Gastrocnemius medialis (tissue), 4 donors: ENCODE measurements around the gene ZNF718. TPM values are rescaled to one million over a fixed set of nuclear protein-coding genes. Genes with fewer than 3 reads are reported as not detected.
"Not testable (repeated sequence)": the region's sequence is repeated elsewhere in the genome, so short reads cannot be mapped to it uniquely, and the experiment has no call there.

Experiments used
- ATAC-seq, 2 donors: fragments of 150-250 bp; one replicate each; pipeline ENCODE4 v1.9.1; 2016
- DNase-seq, 2 donors: peaks; one replicate each; pipeline ENCODE4 v3.0.0-alpha.2; 2019
- H3K27ac ChIP-seq, 4 donors: fragments of 200-600 bp; sonication (generic); 1 replicate in 1 of 4; 2 replicates in 3 of 4; pipeline ENCODE4 v1.5.1; 2016 to 2018; ENCODE audit warnings: mild to moderate bottlenecking in 2 of 4, moderate library complexity in 1 of 4
- H3K27me3 ChIP-seq, 3 donors: fragments of 200-600 bp; sonication (generic) in 2 of 3; 1 replicate in 1 of 3; 2 replicates in 2 of 3; pipeline versions ENCODE4 v1.5.1 to v1.6.0; 2016 to 2019; ENCODE audit warnings: mild to moderate bottlenecking in 1 of 3, moderate library complexity in 1 of 3
- H3K36me3 ChIP-seq, 2 donors: fragments of 200-600 bp; sonication (generic) in 1 of 2; one replicate each; pipeline ENCODE4 v1.5.1; 2017 to 2018
- H3K4me1 ChIP-seq, 2 donors: fragments of 200-600 bp; sonication (generic) in 1 of 2; one replicate each; pipeline ENCODE4 v1.5.1; 2016 to 2017; ENCODE audit warnings: mild to moderate bottlenecking in 2 of 2
- H3K4me3 ChIP-seq, 4 donors: fragments of 200-600 bp; sonication (generic) in 3 of 4; 1 replicate in 1 of 4; 2 replicates in 3 of 4; pipeline ENCODE4 v1.5.1; 2016 to 2019; ENCODE audit warnings: mild to moderate bottlenecking in 2 of 4
- H3K9me3 ChIP-seq, 3 donors: fragments of 200-600 bp; sonication (generic) in 2 of 3; 1 replicate in 1 of 3; 2 replicates in 2 of 3; pipeline ENCODE4 v1.5.1; 2016 to 2019
- POLR2A ChIP-seq, 2 donors: fragments of 450-650 bp; IDR thresholded peaks; one replicate each; pipeline ENCODE4 v1.6.1; 2017; ENCODE audit warnings: antibody characterized with exemption in 2 of 2, mild to moderate bottlenecking in 2 of 2, moderate library complexity in 2 of 2
- in situ Hi-C, 4 donors: fragments of 200-750 bp; cut with MboI; loops; one replicate each; pipeline versions ENCODE4 v1.15.0 to v1.8.0; 2017; ENCODE audit warnings: low sequenced_read_pairs in 4 of 4
- intact Hi-C: fragments of 100-400 bp; cut with DNase I; formaldehyde crosslinking; loops from one replicate; pipeline ENCODE4 v1.15.1; 2023; ENCODE audit warnings: low total_unique reads
- total RNA-seq, 4 donors: library from RNA; depleted of rRNA; stranded (reverse); fragments of >200 nt; gene quantifications; one replicate each; pipeline versions ENCODE4 v1.1.0 to v1.2.3, GENCODE V29; 2016
- TF ChIP-seq, protein P1 (sequence below), 5 experiments: fragments of 450-650 bp in 3 of 5; fragments of 200-600 bp in 2 of 5; sonication (generic) in 2 of 5; IDR thresholded peaks in 4 of 5; conservative IDR thresholded peaks in 1 of 5; 1 replicate in 4 of 5; 2 replicates in 1 of 5; pipeline ENCODE4 v1.5.1; 2016 to 2019; ENCODE audit warnings: antibody characterized with exemption in 5 of 5, mild to moderate bottlenecking in 3 of 5, moderate library complexity in 3 of 5

Gene ZNF718
- total RNA-seq, 4 donors from 2014 or later, result 1.1 to 1.3 (median 1.3) TPM

DNA sequence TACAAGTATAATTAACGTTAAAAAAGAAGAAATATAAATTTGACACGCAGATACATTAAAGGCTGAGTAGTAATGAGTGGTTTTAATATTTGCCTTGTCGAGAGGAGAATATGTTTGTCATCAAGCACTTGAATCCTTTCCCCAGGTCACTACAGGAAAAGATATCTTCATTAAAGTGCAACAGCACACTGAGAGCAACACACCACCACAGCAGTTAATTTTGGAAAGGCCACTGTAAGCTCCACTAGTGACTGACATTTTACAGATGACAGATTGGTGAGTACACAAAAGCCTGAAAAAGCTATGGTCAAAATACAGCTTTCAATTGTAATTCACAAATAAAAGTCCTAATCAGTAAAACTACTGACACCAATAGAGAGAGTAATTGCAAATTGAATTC is 76.6 kb downstream of the ZNF718 start:
- intact Hi-C loops, result no loop called here

DNA sequence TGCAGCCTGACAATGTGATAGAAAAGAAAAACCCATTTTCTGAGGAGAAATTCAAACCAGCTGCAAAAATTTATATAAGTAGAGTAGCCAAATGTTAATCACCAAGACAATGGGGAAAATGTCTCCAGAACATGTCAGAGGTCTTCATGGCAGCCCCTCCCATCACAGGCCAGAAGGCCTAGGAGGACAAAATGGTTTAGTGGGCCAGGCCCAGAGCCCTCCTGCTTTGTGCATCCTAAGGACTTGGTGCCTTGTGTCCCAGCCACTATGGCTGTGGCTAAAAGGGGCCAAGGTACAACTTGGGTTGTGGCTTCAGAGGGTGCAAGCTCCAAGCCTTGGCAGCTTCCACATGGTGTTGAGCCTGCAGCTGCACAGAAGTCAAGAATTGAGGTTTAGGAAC is 78.5 kb downstream of the ZNF718 start:
- intact Hi-C loops, H3K4me1 ChIP-seq, DNase-seq, H3K36me3 ChIP-seq, H3K27ac ChIP-seq, in situ Hi-C loops, H3K4me3 ChIP-seq, H3K27me3 ChIP-seq, ATAC-seq, H3K9me3 ChIP-seq: not testable (repeated sequence)

More for the DNA sequence above, 76.6 kb downstream of the ZNF718 start:
- H3K4me3 ChIP-seq, result no peak overlapping the region
- no peak overlapping the region for H3K27ac ChIP-seq
- DNase-seq (no peak), ATAC-seq (no peak)
- H3K4me1 ChIP-seq, result no peaks in the 10 kb centered on the region
- in situ Hi-C loops, result no loop called here
- TF ChIP-seq, protein P1, sequence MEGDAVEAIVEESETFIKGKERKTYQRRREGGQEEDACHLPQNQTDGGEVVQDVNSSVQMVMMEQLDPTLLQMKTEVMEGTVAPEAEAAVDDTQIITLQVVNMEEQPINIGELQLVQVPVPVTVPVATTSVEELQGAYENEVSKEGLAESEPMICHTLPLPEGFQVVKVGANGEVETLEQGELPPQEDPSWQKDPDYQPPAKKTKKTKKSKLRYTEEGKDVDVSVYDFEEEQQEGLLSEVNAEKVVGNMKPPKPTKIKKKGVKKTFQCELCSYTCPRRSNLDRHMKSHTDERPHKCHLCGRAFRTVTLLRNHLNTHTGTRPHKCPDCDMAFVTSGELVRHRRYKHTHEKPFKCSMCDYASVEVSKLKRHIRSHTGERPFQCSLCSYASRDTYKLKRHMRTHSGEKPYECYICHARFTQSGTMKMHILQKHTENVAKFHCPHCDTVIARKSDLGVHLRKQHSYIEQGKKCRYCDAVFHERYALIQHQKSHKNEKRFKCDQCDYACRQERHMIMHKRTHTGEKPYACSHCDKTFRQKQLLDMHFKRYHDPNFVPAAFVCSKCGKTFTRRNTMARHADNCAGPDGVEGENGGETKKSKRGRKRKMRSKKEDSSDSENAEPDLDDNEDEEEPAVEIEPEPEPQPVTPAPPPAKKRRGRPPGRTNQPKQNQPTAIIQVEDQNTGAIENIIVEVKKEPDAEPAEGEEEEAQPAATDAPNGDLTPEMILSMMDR (IDR thresholded peaks at IDR 0.05 in 4 of 5, conservative IDR thresholded peaks at IDR 0.05 in 1 of 5), result no peak
- no peaks in the 10 kb centered on the region for H3K27me3 ChIP-seq
- peaks cover 0 to 7% of the 10 kb centered on the region in 2 donors for H3K36me3 ChIP-seq
- peaks cover 0 to 5% (median 0%) of the 10 kb centered on the region in 3 donors for H3K9me3 ChIP-seq

DNA sequence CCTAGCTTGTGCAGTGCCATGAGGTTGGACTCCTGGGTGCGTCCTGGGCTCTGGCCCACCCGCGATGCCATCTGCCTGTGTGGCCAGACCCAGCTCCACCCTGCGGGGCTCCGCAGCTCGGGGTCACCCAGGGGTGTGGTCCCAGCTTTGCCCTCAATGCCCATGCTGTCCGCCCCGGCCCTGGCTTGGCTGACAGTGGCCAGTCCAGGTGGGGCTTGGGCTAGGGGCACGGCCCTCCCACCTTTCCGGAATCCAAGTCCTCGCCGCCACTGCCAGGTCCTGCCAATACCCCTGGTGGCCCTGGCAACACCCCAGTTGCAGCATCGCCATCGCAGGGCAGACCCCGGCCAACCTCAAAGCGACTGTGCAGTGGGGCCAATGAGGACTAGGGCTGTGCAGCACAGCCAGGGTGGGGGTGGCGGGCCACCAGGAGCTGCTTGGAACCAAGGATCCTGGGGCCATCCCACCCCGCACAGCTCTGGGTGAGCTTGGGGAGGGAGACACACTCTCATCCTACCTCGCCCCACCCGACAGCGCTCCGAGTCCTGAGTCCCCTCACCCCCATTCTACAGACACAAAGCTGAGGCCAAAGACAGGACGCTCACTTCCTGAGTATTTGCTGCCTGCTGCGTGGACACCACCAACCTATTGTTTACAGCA is 80.9 kb downstream of the ZNF718 start:
- intact Hi-C loops, result no loop called here
- Histone ChIP-seq H3K9me3 (peaks cover 0 to 5% (median 0%) of the 10 kb centered on the region in 3 donors), H3K36me3 (peaks cover 0 to 7% of the 10 kb centered on the region in 2 donors), H3K27ac (no peak overlapping the region), H3K4me3 (no peak overlapping the region), H3K27me3 (no peaks in the 10 kb centered on the region), H3K4me1 (no peaks in the 10 kb centered on the region)
- DNase-seq (no peak), ATAC-seq (no peak)
- in situ Hi-C loops, result no loop called here
- TF ChIP-seq, protein P1 (IDR thresholded peaks at IDR 0.05 in 4 of 5, conservative IDR thresholded peaks at IDR 0.05 in 1 of 5), result no peak
- no peak for TF ChIP-seq POLR2A (IDR thresholded peaks at IDR 0.05)

DNA sequence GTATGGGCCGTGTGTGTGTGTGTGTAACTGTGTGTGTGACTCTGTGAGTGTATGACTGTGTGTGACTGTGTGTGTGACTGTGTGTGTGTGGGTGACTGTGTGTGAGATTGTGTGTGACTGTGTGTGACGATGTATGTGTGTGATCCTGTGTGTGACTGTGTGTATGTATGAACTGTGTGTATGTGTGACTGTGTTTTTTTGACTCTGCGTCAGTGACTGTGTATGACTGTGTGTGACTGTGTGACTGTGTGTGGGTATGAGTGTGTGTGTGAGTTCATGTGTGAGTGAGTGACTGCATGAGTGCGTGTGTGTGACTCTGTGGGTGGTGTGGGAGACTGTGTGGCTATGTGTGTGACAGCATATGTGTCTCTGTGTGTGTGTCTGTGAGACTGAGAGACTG is 81.8 kb downstream of the ZNF718 start:
- no peaks in the 10 kb centered on the region for H3K4me1 ChIP-seq
- H3K27me3 ChIP-seq, result no peaks in the 10 kb centered on the region
- ATAC-seq (no peak), DNase-seq (no peak)
- no peak overlapping the region for H3K4me3 ChIP-seq
- in situ Hi-C loops, result no loop called here
- H3K36me3 ChIP-seq, result peaks cover 0 to 7% of the 10 kb centered on the region in 2 donors
- TF ChIP-seq, protein P1 (IDR thresholded peaks at IDR 0.05 in 4 of 5, conservative IDR thresholded peaks at IDR 0.05 in 1 of 5), result no peak
- TF ChIP-seq POLR2A (IDR thresholded peaks at IDR 0.05), result no peak
- H3K27ac ChIP-seq, result no peak overlapping the region
- intact Hi-C loops, result no loop called here
- peaks cover 0 to 5% (median 0%) of the 10 kb centered on the region in 3 donors for H3K9me3 ChIP-seq

DNA sequence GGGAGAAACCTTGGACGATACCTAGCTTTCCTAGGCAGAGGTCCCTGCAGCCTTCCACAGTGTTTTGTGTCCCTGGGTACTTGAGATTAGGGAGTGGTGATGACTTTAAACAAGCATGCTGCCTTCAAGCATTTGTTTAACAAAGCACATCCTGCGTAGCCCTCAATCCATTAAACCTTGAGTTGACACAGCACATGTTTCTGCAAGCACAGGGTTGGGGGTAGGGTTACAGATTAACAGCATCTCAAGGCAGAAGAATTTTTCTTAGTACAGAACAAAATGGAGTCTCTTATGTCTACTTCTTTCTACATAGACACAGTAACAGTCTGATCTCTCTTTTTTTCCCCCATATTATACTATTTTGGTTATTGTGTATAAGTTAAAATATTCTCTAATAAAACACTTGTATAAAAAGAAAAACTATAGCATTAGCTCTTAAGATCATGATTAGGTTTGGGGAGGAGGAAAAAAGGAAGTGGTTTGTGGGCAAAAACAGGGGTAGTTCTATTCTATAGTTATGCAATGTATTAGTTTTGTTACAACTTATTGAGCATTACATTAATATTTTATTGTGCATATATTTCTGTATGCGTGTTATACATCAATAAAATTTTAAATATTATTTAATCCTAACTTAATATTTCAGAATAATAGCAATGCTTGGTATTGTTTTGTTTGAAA is 84.3 kb downstream of the ZNF718 start:
- H3K36me3 ChIP-seq, intact Hi-C loops, H3K9me3 ChIP-seq, H3K4me3 ChIP-seq, in situ Hi-C loops, DNase-seq, ATAC-seq, H3K27ac ChIP-seq, H3K4me1 ChIP-seq: not testable (repeated sequence)
- H3K27me3 ChIP-seq, result peaks cover 0 to 15% (median 0%) of the 10 kb centered on the region in 3 donors
